T-cell (primary cell): Measurements from ENCODE around the gene HDAC5. TPM values are rescaled to one million over a fixed set of nuclear protein-coding genes. Genes with fewer than 3 reads are reported as not detected.
A peak's percentile ranks its signal among the peaks of the same experiment; 100 is the strongest.
"Not testable (repeated sequence)": the region's sequence is repeated elsewhere in the genome, so short reads cannot be mapped to it uniquely, and the experiment has no call there.

Experiments used
- ATAC-seq, 4 experiments: fragments of 200-7000 bp in 3 of 4; fragments of 150-1000 bp in 1 of 4; cut with Tn5 transposase; replicated peaks in 1 of 4; 1 replicate in 3 of 4; 2 replicates in 1 of 4; pipeline ENCODE4 v1.10.0; 2021; ENCODE audit warnings: moderate library complexity in 3 of 4, mild to moderate bottlenecking in 2 of 4, moderate number of reproducible peaks in 1 of 4
- CTCF ChIA-PET, 2 donors: fragments of 300-600 bp; sonication (Branson Sonifier 250); formaldehyde crosslinking; loops; one replicate each; lab custom pipeline; 2022; ENCODE audit warnings: antibody characterized with exemption in 2 of 2; lab: Charles Lee
- POLR2A ChIA-PET, 2 donors: fragments of 300-600 bp; sonication (Branson Sonifier 250); formaldehyde crosslinking; loops; one replicate each; lab custom pipeline; 2022; ENCODE audit warnings: antibody characterized with exemption in 2 of 2; lab: Charles Lee
- DNase-seq, 35 experiments: peaks; one replicate each; pipeline versions ENCODE4 v3.0.0 to v3.0.0-alpha.2; 2013 to 2023
- H3K27ac ChIP-seq: one replicate; pipeline ENCODE4 v1.5.1; 2013; ENCODE audit warnings: low read length
- H3K27me3 ChIP-seq, 2 experiments: replicated peaks in 1 of 2; 1 replicate in 1 of 2; 2 replicates in 1 of 2; pipeline versions ENCODE4 v1.6.1 to v1.7.0; 2013; ENCODE audit warnings: low read length in 1 of 2, mixed read lengths in 1 of 2; ENCODE audit not compliant: control insufficient read depth in 2 of 2, insufficient read depth in 2 of 2; ENCODE audit errors: extremely low read depth in 1 of 2
- H3K36me3 ChIP-seq, 2 donors: 1 replicate in 1 of 2; 2 replicates in 1 of 2; pipeline versions ENCODE4 v1.6.1 to v1.7.0; 2013; ENCODE audit warnings: low read length in 1 of 2; ENCODE audit not compliant: control insufficient read depth in 2 of 2, insufficient read depth in 1 of 2; ENCODE audit errors: extremely low read depth in 1 of 2
- H3K4me1 ChIP-seq, 2 experiments: 1 replicate in 1 of 2; 2 replicates in 1 of 2; pipeline versions ENCODE4 v1.6.1 to v1.7.0; 2013; ENCODE audit warnings: low read length in 2 of 2, mixed read lengths in 1 of 2; ENCODE audit not compliant: insufficient read depth in 2 of 2, control insufficient read depth in 1 of 2; ENCODE audit errors: extremely low read depth in 1 of 2
- H3K4me3 ChIP-seq, 2 donors: 1 replicate in 1 of 2; 2 replicates in 1 of 2; pipeline versions ENCODE4 v1.5.1 to v1.7.0; 2013; ENCODE audit warnings: mild to moderate bottlenecking in 2 of 2, low read length in 1 of 2, moderate library complexity in 1 of 2; ENCODE audit not compliant: control insufficient read depth in 1 of 2; ENCODE audit errors: extremely low read depth in 1 of 2
- H3K9me3 ChIP-seq: 2 replicates; pipeline ENCODE4 v1.7.0; 2013
- H3K27ac Mint-ChIP-seq, 2 donors: one replicate each; pipeline ENCODE4 v1.8.0; 2020 to 2021; ENCODE audit warnings: mild to moderate bottlenecking in 2 of 2, mixed read lengths in 2 of 2
- H3K27me3 Mint-ChIP-seq, 2 donors: one replicate each; pipeline ENCODE4 v1.8.0; 2021 to 2022; ENCODE audit warnings: mixed read lengths in 2 of 2
- H3K36me3 Mint-ChIP-seq: one replicate; pipeline ENCODE4 v1.8.0; 2021; ENCODE audit warnings: mixed read lengths
- H3K4me1 Mint-ChIP-seq, 3 donors: one replicate each; pipeline ENCODE4 v1.8.0; 2020 to 2022; ENCODE audit warnings: mixed read lengths in 3 of 3, mild to moderate bottlenecking in 1 of 3
- H3K4me3 Mint-ChIP-seq, 3 donors: one replicate each; pipeline ENCODE4 v1.8.0; 2020 to 2022; ENCODE audit warnings: mild to moderate bottlenecking in 3 of 3, mixed read lengths in 3 of 3, moderate library complexity in 3 of 3
- H3K9me3 Mint-ChIP-seq, 3 donors: one replicate each; pipeline ENCODE4 v1.8.0; 2020 to 2022; ENCODE audit warnings: mixed read lengths in 3 of 3
- WGBS: methylation state at CpG from one replicate; pipeline ENCODE4 v1.1.5; 2013; ENCODE audit warnings: missing lambda C conversion rate; ENCODE audit not compliant: insufficient coverage; 5-methylcytosine and 5-hydroxymethylcytosine counted together
- total RNA-seq, 35 experiments: library from RNA in 6 of 35; stranded (reverse) in 6 of 35; fragments of 120-200 nt in 1 of 35; gene quantifications; one replicate each; pipeline versions ENCODE4 v1.2.1 to v1.2.4 and lab custom pipeline; 2013 to 2026

HDAC5 gene
- total RNA-seq, 5 donors from 2014 or later (not counting 1 experiment from before 2014, with no cell fraction given): 68.6 to 81.4 (median 72.8) TPM

DNA sequence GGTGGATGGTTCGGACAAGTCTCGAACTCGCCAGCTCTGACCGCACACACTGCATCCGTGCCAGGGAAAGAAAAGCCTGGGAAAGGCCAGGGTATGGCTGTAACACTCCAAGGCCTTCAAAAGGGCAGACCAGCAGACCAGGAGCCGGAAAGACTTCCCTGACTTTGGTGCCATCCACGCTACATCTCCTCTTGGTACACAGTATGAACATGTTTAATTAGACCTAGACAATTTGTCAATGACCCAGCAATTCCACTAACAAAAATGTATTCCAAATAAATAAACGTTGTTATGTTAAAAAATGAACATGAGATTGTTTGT, 637 bp upstream of the HDAC5 start:
- no peak for DNase-seq
- Mint-ChIP-seq H3K4me3 (peak overlapping the region; percentile 83 to 94 (median 86)), H3K36me3 (no peaks in the 10 kb centered on the region), H3K4me1 (peaks cover 39 to 42% (median 41%) of the 10 kb centered on the region in 3 donors), H3K27ac (peak overlapping the region; percentile 91 to 96), H3K27me3 (no peaks in the 10 kb centered on the region), H3K9me3 (no peaks in the 10 kb centered on the region)
- no peaks in the 10 kb centered on the region for H3K27me3 ChIP-seq
- ChIA-PET POLR2A (interaction anchor here in 1 of 2 donors (0.6 kb wide), 1 partner anchor 57 kb away, joined by 3 read pairs; no protein-coding TSS in a partner anchor), CTCF (interaction anchor here (0.6 to 1.3 kb wide), 8 partner anchors 17 to 203 kb away, joined by 3 to 12 read pairs (median 4); partner anchors contain the start of gene TMUB2 (in 1 of the 2))
- peak overlapping the region; percentile 78 to 95 for H3K4me3 ChIP-seq
- H3K27ac ChIP-seq: peak overlapping the region; percentile 82
- WGBS: 5% methylated on average over 6 of the region's 8 CpGs
- ATAC-seq: no peak
- H3K36me3 ChIP-seq: no peaks in the 10 kb centered on the region
- no peaks in the 10 kb centered on the region for H3K9me3 ChIP-seq
- H3K4me1 ChIP-seq: peaks cover 16 to 44% of the 10 kb centered on the region in 2 experiments

DNA sequence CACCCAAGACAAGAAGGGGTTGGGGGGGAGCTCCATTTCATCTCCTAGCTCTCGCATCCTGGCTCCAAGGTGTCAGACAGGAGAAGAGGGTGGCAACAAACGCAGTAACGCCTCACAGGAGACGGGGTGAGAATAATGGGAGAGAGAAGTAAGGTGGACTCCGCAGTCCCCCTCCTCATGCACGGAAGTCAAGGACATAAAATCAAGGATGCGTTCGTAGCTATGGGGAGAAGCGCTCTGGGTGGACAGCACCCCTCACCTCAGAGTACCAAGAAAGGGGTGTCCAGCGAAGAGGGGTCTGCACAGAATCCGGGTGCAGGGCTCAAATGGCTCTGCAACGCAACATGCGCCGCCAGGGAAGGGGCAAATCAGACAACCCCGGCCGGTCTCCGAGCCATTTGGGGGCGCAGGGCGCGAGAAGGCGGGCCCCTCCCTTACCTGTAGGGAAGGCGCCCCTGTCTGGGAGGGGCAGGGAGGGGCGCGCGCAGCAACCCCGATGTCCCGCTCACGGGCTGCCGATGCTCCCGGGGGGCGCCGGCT, 555 bp downstream of the HDAC5 start:
- peak overlapping the region; percentile 83 to 90 (median 87) for H3K4me3 Mint-ChIP-seq
- ChIA-PET POLR2A (interaction anchor here (0.6 to 0.8 kb wide), 3 partner anchors 12 to 592 kb away, joined by 3 to 10 read pairs (median 3); no protein-coding TSS in a partner anchor), CTCF (interaction anchor here in 1 of 2 donors (0.5 to 1.3 kb wide), 12 partner anchors 10 to 263 kb away, joined by 3 to 12 read pairs (median 4); partner anchors contain the start of gene TMUB2)
- Histone ChIP-seq H3K4me3 (peak overlapping the region; percentile 84 to 91), H3K4me1 (peaks cover 16 to 44% of the 10 kb centered on the region in 2 experiments), H3K36me3 (no peaks in the 10 kb centered on the region), H3K9me3 (no peaks in the 10 kb centered on the region), H3K27me3 (no peaks in the 10 kb centered on the region), H3K27ac (peak overlapping the region; percentile 0)
- WGBS: 2% methylated on average over 22 of the region's 32 CpGs
- peak in 17 of 35 experiments; percentile 4 to 39 (median 17) for DNase-seq
- peak; percentile 16 to 31 (median 21) for ATAC-seq
- no peaks in the 10 kb centered on the region for H3K36me3 Mint-ChIP-seq
- H3K4me1 Mint-ChIP-seq: peaks cover 49 to 53% (median 52%) of the 10 kb centered on the region in 3 donors
- H3K27ac Mint-ChIP-seq: peak overlapping the region; percentile 57 to 79
- no peaks in the 10 kb centered on the region for H3K27me3 Mint-ChIP-seq
- H3K9me3 Mint-ChIP-seq: no peaks in the 10 kb centered on the region

DNA sequence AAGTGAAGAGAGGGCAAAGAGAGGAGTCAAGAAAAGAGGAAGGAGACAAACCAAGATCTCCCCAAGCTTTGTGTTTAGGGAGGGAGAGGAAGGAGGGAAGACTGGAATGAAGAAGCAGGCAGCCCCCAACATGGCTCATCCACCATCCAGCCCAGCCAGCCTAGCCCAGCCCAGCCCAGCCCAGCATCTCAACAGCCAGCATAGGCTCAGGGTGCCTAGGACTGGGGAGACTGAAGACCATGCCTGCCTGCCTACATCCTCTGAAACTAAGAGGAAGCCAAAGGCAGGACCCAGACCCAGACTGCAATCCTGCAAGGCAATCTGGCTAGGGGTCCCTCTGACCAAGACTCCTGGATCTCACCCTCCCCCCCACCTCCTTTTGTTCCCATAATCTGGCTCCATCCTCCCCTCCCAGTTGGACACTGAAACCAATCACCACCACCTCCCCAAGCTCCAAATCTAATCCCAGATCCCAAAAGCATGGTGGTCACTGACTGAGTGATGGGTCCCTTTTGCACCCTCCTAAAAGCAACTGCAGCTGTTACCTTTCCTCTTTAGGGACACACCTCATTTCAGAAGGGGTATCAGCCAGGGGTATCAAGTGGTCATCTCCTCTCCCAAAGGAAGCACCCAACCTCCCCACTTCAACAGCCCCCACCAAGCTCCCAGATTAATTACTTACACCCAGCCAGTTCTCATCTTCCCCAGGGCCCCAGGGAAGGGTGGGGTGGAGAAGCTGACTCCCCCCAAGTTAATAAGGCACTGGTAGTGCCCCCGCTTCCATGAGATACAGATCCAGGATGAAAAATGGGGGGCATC, 1.2 kb downstream of the HDAC5 start:
- Mint-ChIP-seq H3K4me3 (peak overlapping the region; percentile 83 to 90 (median 87)), H3K36me3 (no peaks in the 10 kb centered on the region), H3K4me1 (peaks cover 51 to 54% (median 52%) of the 10 kb centered on the region in 3 donors), H3K27ac (peak overlapping the region; percentile 57 to 79), H3K27me3 (no peaks in the 10 kb centered on the region), H3K9me3 (no peaks in the 10 kb centered on the region)
- DNase-seq (no peak), ATAC-seq (no peak)
- no peaks in the 10 kb centered on the region for H3K27me3 ChIP-seq
- H3K4me1 ChIP-seq: peaks cover 16 to 44% of the 10 kb centered on the region in 2 experiments
- POLR2A ChIA-PET: interaction anchor here in 1 of 2 donors (0.6 to 0.8 kb wide), 2 partner anchors 11 to 99 kb away, joined by 3 to 9 read pairs; no protein-coding TSS in a partner anchor
- H3K4me3 ChIP-seq: peak overlapping the region; percentile 84 to 91
- H3K36me3 ChIP-seq: peaks cover 0 to 2% of the 10 kb centered on the region in 2 donors
- H3K9me3 ChIP-seq: no peaks in the 10 kb centered on the region
- H3K27ac ChIP-seq: no peak overlapping the region
- no CpG with 5 or more reads among the region's 1 CpG for WGBS
- CTCF ChIA-PET: interaction anchor here in 1 of 2 donors (0.7 kb wide), 1 partner anchor 64 kb away, joined by 3 read pairs; the partner anchor contains the start of gene TMUB2

DNA sequence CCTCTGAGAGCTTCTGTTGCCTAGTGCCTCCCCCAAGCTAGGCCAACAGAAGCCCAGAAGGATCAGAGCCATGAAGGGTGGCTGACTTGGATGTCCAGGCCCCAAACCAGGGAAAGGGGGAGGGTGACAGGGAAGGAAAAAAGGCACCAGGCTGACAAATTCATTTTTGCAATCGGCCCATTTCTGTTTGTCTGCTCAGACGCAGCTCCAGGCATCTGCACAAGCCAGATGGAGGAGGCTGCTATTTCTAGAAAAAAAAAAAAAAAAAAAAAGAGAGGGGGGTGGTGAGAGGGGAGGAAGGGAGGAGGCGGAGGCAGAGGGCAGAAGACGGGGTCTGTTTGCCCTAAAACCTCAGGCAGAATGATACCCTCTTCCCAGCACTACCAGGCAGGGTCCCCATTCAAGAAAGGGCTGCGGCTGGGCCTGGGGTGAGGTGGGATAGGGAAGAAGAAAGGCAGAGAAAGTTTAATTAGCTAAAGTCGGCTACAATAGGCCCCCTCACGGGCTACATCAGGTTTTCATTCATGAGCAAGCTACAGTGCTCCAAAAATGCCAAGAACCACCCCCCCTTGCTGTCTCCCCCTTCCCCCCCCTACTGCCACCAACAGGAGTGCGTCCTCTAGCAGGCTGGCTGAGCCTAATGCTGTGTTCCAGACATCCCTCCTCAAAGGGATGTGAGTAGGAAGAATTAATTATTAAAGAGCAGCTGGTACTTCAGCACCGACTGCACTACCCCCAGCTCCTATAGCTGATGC, 2.4 kb downstream of the HDAC5 start:
- Mint-ChIP-seq H3K9me3 (no peaks in the 10 kb centered on the region), H3K27ac (peak overlapping the region in 1 of 2 donors; percentile 48), H3K4me3 (peak overlapping the region; percentile 83 to 90 (median 87)), H3K27me3 (no peaks in the 10 kb centered on the region), H3K4me1 (peaks cover 58 to 64% (median 60%) of the 10 kb centered on the region in 3 donors), H3K36me3 (peaks cover 9% of the 10 kb centered on the region)
- Histone ChIP-seq H3K36me3 (peaks cover 4 to 5% of the 10 kb centered on the region in 2 donors), H3K27ac (no peak overlapping the region), H3K27me3 (no peaks in the 10 kb centered on the region), H3K4me1 (peaks cover 16 to 46% of the 10 kb centered on the region in 2 experiments), H3K9me3 (no peaks in the 10 kb centered on the region), H3K4me3 (no peak overlapping the region)
- no peak for DNase-seq
- no peak for ATAC-seq
- no CpG with 5 or more reads among the region's 9 CpGs for WGBS
- POLR2A ChIA-PET: interaction anchor here in 1 of 2 donors (0.6 kb wide), 1 partner anchor 101 kb away, joined by 9 read pairs; no protein-coding TSS in a partner anchor
- CTCF ChIA-PET: interaction anchor here (0.7 kb wide), 2 partner anchors 14 to 344 kb away, joined by 6 read pairs; no protein-coding TSS in a partner anchor

DNA sequence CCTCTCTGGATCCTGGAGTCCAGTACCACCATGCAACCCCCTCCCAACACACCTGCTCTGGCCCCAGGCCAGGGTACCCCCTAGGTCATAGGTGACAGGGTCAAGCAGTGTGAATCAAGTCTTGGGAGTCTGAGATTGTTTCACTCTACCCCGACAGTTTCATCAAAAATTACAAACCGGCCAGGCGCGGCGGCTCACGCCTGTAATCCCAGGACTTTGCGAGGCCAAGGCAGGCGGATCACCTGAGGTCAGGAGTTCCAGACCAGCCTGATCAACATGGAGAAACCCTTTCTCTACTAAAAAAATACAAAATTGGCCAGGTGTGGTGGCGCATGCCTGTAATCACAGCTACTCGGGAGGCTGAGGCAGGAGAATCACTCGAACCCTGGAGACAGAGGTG, 3.2 kb downstream of the HDAC5 start:
- H3K4me1 ChIP-seq: peaks cover 16 to 52% of the 10 kb centered on the region in 2 experiments
- H3K27me3 ChIP-seq, ATAC-seq, H3K4me3 ChIP-seq, DNase-seq, H3K27ac Mint-ChIP-seq, POLR2A ChIA-PET, H3K27ac ChIP-seq, H3K9me3 Mint-ChIP-seq, H3K27me3 Mint-ChIP-seq, H3K9me3 ChIP-seq, H3K36me3 ChIP-seq, H3K4me3 Mint-ChIP-seq, H3K36me3 Mint-ChIP-seq: not testable (repeated sequence)
- CTCF ChIA-PET: interaction anchor here (0.7 kb wide), 2 partner anchors 15 to 345 kb away, joined by 6 read pairs; no protein-coding TSS in a partner anchor
- H3K4me1 Mint-ChIP-seq: peaks cover 61 to 70% (median 68%) of the 10 kb centered on the region in 3 donors
- WGBS: 97% methylated on average over 5 of the region's 11 CpGs
